K562 (cell line): ENCODE results near the gene FMO1. TPM values are rescaled to one million over a fixed set of nuclear protein-coding genes. Genes with fewer than 3 reads are reported as not detected.

ENCODE experiments used
- ATAC-seq: fragments of 200-7000 bp; cut with Tn5 transposase; 3 replicates; pipeline ENCODE4 v1.9.1; 2020; ENCODE audit warnings: moderate library complexity
- BruUV-seq: library from RNA; stranded (reverse); fragments of 400-500 nt; replicated peaks from 2 replicates; lab custom pipeline; 2021; lab: Mats Ljungman, UMichigan
- CTCF ChIA-PET: fragments of 300-600 bp; formaldehyde crosslinking; extraction: SDS; loops from one replicate; lab custom pipeline; 2021; ENCODE audit warnings: low intra/inter-chr PET ratio; lab: Yijun Ruan, JAX
- POLR2A ChIA-PET: fragments of 300-600, 350-650 bp; sonication (Branson Sonifier 250); formaldehyde crosslinking; extraction: SDS; loops from one replicate; lab custom pipeline; 2021; ENCODE audit warnings: antibody characterized with exemption, inconsistent platforms; lab: Yijun Ruan, JAX
- DNase-seq, 4 experiments: peaks; one replicate each; pipeline versions ENCODE4 v3.0.0 to v3.0.0-alpha.2; 2011 to 2018; ENCODE audit warnings: low spot score in 3 of 4, mixed read lengths in 3 of 4; ENCODE audit errors: extremely low read depth in 1 of 4
- FAIRE-seq: peaks from 2 replicates; lab custom pipeline; 2011; peaks lifted over from hg19 to GRCh38; lab: Jason Lieb, UNC
- H2AFZ ChIP-seq: 2 replicates; pipeline ENCODE4 v1.6.0; 2011; ENCODE audit warnings: low read depth, low read length, control low read depth, inconsistent platforms
- H3K27ac ChIP-seq: fragments of 200-600 bp; 3 replicates; pipeline ENCODE4 v1.8.0; 2011; ENCODE audit warnings: low read depth, mild to moderate bottlenecking, control low read depth, inconsistent platforms, low read length, moderate library complexity, mixed read lengths; ENCODE audit errors: extremely low read depth
- H3K27me3 ChIP-seq, 2 experiments: fragments of 300-600 bp in 1 of 2; 2 replicates in 1 of 2; 3 replicates in 1 of 2; pipeline versions ENCODE4 v1.6.0 to v1.8.0; 2011; ENCODE audit warnings: inconsistent platforms in 2 of 2, low read length in 2 of 2, mild to moderate bottlenecking in 1 of 2, mixed read lengths in 1 of 2, moderate library complexity in 1 of 2; ENCODE audit not compliant: control insufficient read depth in 2 of 2, insufficient read depth in 2 of 2
- H3K36me3 ChIP-seq: fragments of 300-600 bp; 3 replicates; pipeline ENCODE4 v1.8.0; 2011; ENCODE audit warnings: mild to moderate bottlenecking, low read length, inconsistent platforms; ENCODE audit not compliant: control insufficient read depth, insufficient read depth
- H3K4me1 ChIP-seq, 2 experiments: fragments of 200-600 bp in 1 of 2; replicated peaks in 1 of 2; 2 replicates in 1 of 2; 3 replicates in 1 of 2; pipeline versions ENCODE4 v1.5.1 to v1.8.0; 2011; ENCODE audit warnings: inconsistent platforms in 2 of 2, low read length in 2 of 2, mild to moderate bottlenecking in 1 of 2, mixed read lengths in 1 of 2, moderate library complexity in 1 of 2; ENCODE audit not compliant: control insufficient read depth in 2 of 2, insufficient read depth in 2 of 2
- H3K4me2 ChIP-seq: 2 replicates; pipeline ENCODE4 v1.6.1; 2011; ENCODE audit warnings: low read length, control low read depth, inconsistent platforms, mixed read lengths; ENCODE audit not compliant: insufficient read depth
- H3K4me3 ChIP-seq: fragments of 200-600 bp; sonication (generic), shearing (Covaris generic); 2 replicates; pipeline ENCODE4 v1.5.1; 2016; ENCODE audit warnings: control low read depth, inconsistent platforms
- H3K79me2 ChIP-seq: fragments of 200-600 bp; 3 replicates; pipeline ENCODE4 v1.8.0; 2011; ENCODE audit warnings: low read length, inconsistent platforms; ENCODE audit not compliant: control insufficient read depth, insufficient read depth
- H3K9ac ChIP-seq, 2 experiments: 2 replicates each; pipeline versions ENCODE4 v1.6.0 to v1.6.1; 2011; ENCODE audit warnings: low read depth in 2 of 2, low read length in 2 of 2, control low read depth in 1 of 2, inconsistent platforms in 1 of 2, mild to moderate bottlenecking in 1 of 2, mixed read lengths in 1 of 2; ENCODE audit not compliant: insufficient read depth in 1 of 2
- H3K9me1 ChIP-seq: one replicate; pipeline ENCODE4 v1.6.0; 2011; ENCODE audit warnings: inconsistent platforms, mild to moderate bottlenecking, low read length, moderate library complexity; ENCODE audit not compliant: control insufficient read depth, insufficient read depth
- H3K9me3 ChIP-seq: replicated peaks from 2 replicates; pipeline ENCODE4 v1.5.1; 2011; ENCODE audit warnings: low read depth, low read length, inconsistent platforms; ENCODE audit not compliant: control insufficient read depth, insufficient read depth
- H4K20me1 ChIP-seq: replicated peaks from 2 replicates; pipeline ENCODE4 v1.6.1; 2011; ENCODE audit warnings: low read length, inconsistent platforms, mixed read lengths; ENCODE audit not compliant: control insufficient read depth, insufficient read depth
- CREB1 ChIP-seq, 2 experiments: sonication (generic) in 1 of 2; formaldehyde crosslinking in 1 of 2; IDR thresholded peaks; 2 replicates each; pipeline versions ENCODE4 v1.6.1 to v1.8.0; 2012 to 2022; ENCODE audit warnings: inconsistent platforms in 1 of 2, mild to moderate bottlenecking in 1 of 2, missing genetic modification reagents in 1 of 2, moderate library complexity in 1 of 2
- ERF ChIP-seq: fragments of 450-650 bp; formaldehyde crosslinking; IDR thresholded peaks from 2 replicates; pipeline ENCODE4 v1.4.0; 2020; ENCODE audit warnings: mild to moderate bottlenecking, mixed read lengths
- FOXA1 ChIP-seq: fragments of 450-650 bp; IDR thresholded peaks from 2 replicates; pipeline ENCODE4 v1.6.1; 2016; ENCODE audit warnings: mild to moderate bottlenecking, borderline replicate concordance
- NRF1 ChIP-seq, 2 experiments: fragments of 450-650 bp; IDR thresholded peaks in 1 of 2; conservative IDR thresholded peaks in 1 of 2; 2 replicates each; pipeline ENCODE4 v1.6.1; 2014; ENCODE audit warnings: mild to moderate bottlenecking in 2 of 2
- PTTG1 ChIP-seq: fragments of 450-650 bp; IDR thresholded peaks from 2 replicates; pipeline ENCODE4 v1.6.1; 2016; ENCODE audit warnings: low read depth, mild to moderate bottlenecking, missing genetic modification characterization, missing compliant biosample characterization
- SIN3A ChIP-seq, 2 experiments: fragments of 150-350 bp in 1 of 2; IDR thresholded peaks; 2 replicates each; pipeline ENCODE4 v1.6.1; 2011 to 2016; ENCODE audit warnings: borderline replicate concordance in 2 of 2, low read depth in 2 of 2, low read length in 2 of 2, mild to moderate bottlenecking in 2 of 2, moderate library complexity in 2 of 2; ENCODE audit not compliant: control insufficient read depth in 1 of 2
- TBP ChIP-seq: optimal IDR thresholded peaks from 2 replicates; pipeline ENCODE3; 2011; ENCODE audit warnings: low read depth, low read length, improper control_type of control experiment
- WHSC1 ChIP-seq: IDR thresholded peaks from one replicate; pipeline ENCODE4 v1.6.1; 2012; ENCODE audit warnings: low read length, control low read depth, inconsistent platforms
- ZEB2 ChIP-seq: fragments of 450-650 bp; IDR thresholded peaks from 2 replicates; pipeline ENCODE4 v1.6.1; 2016
- ZNF140 ChIP-seq: fragments of 250-450 bp; sonication (Bioruptor Pico); IDR thresholded peaks from 2 replicates; pipeline ENCODE4 v1.8.0; 2021; ENCODE audit warnings: moderate library complexity, mild to moderate bottlenecking, inconsistent platforms
- ZNF197 ChIP-seq: fragments of 200-800 bp; sonication (Bioruptor generic); IDR thresholded peaks from 2 replicates; pipeline ENCODE4 v1.6.1; 2016; ENCODE audit warnings: low read depth, missing genetic modification characterization, missing compliant biosample characterization
- ZNF232 ChIP-seq: sonication (generic); formaldehyde crosslinking; IDR thresholded peaks from 2 replicates; pipeline ENCODE4 v1.8.0; 2022; ENCODE audit warnings: mild to moderate bottlenecking, missing genetic modification reagents
- ZNF668 ChIP-seq: fragments of 250-450 bp; sonication (Bioruptor Pico); IDR thresholded peaks from 2 replicates; pipeline ENCODE4 v1.8.0; 2022; ENCODE audit warnings: mild to moderate bottlenecking, inconsistent platforms
- WGBS: fragments of 100-300 bp; shearing (Covaris generic); methylation state at CpG from one replicate; pipeline ENCODE4 v1.1.6; 2016; ENCODE audit warnings: low coverage, mixed read lengths; ENCODE audit not compliant: insufficient coverage; ENCODE audit errors: missing lambda C conversion rate; 5-methylcytosine and 5-hydroxymethylcytosine counted together
- in situ Hi-C: fragments of 300-500 bp; cut with MboI; formaldehyde crosslinking; loops from 4 replicates; pipeline ENCODE4 v1.15.0; 2018; ENCODE audit warnings: inconsistent platforms, mixed read lengths
- intact Hi-C: fragments of 100-400 bp; cut with micrococcal nuclease; formaldehyde crosslinking; loops from 2 replicates; pipeline ENCODE4 v1.14.2; 2022
- polyA plus RNA-seq, 8 experiments: library from polyadenylated mRNA; depleted of rRNA in 4 of 8; stranded (reverse) in 5 of 8; unstranded in 3 of 8; fragments of >200 nt; fragmentation: Nextera tagmentation in 2 of 8; fragmentation: Illumina TruSeq in 1 of 8; extraction: Ambion mirVana in 2 of 8; extraction: Trizol in 1 of 8; gene quantifications; 2 replicates each; pipeline versions ENCODE4 v1.2.1 to v1.2.3, GENCODE V29; 2011 to 2014; ENCODE audit warnings: inconsistent platforms in 1 of 8, missing spikeins in 1 of 8
- total RNA-seq, 7 experiments: library from RNA; depleted of rRNA in 6 of 7; stranded (reverse); fragments of >200 nt in 6 of 7; fragmentation: Illumina TruSeq in 2 of 7; extraction: Trizol in 2 of 7; gene quantifications; 2 replicates each; pipeline versions ENCODE4 v1.2.1 to v1.2.3, GENCODE V29; 2011 to 2021; ENCODE audit warnings: low replicate concordance in 1 of 7
- TF ChIP-seq, protein P1 (sequence below): sonication (generic); formaldehyde crosslinking; IDR thresholded peaks from 2 replicates; pipeline ENCODE4 v1.8.0; 2022; ENCODE audit warnings: mild to moderate bottlenecking, missing genetic modification reagents
- TF ChIP-seq, protein P2 (sequence below): sonication (generic); formaldehyde crosslinking; IDR thresholded peaks from 2 replicates; pipeline ENCODE4 v1.8.1; 2023; ENCODE audit warnings: missing genetic modification reagents, mild to moderate bottlenecking, borderline replicate concordance

The FMO1 gene
- total and polyA plus RNA-seq, 9 of the 15 experiments (the other 6 are each of a cell fraction or from before 2014, with no cell fraction given) = not detected

GRCh38 chr1:171250263-171250662 is 2.0 kb downstream of the FMO1 start:
- DNase-seq = no peak
- H3K9me1 ChIP-seq = no peaks in the 10 kb centered on the region
- H2AFZ ChIP-seq = no peak overlapping the region
- peaks cover 0 to 3% of the 10 kb centered on the region in 2 experiments; a peak in 1 of 5 replicates for H3K4me1 ChIP-seq
- BruUV-seq = no TSS peak
- FAIRE-seq = peak; percentile 11
- in situ Hi-C loops = no loop called here
- no peak for ATAC-seq
- TF ChIP-seq CREB1 (IDR thresholded peaks at IDR 0.05) = no peak
- TF ChIP-seq CREB1 (CRISPR knock-in tag; IDR thresholded peaks at IDR 0.05) = no peak
- no peak for TF ChIP-seq ERF (CRISPR knock-in tag)
- no peak for TF ChIP-seq SIN3A (IDR thresholded peaks at IDR 0.05; ENCODE audit: borderline replicate concordance in 2 of 2, control insufficient read depth in 1 of 2, low read depth in 2 of 2, low read length in 2 of 2)
- no peak for TF ChIP-seq ZNF668 (CRISPR knock-in tag)
- no peak for TF ChIP-seq PTTG1 (tag)
- no peak for TF ChIP-seq NRF1 (conservative IDR thresholded peaks at IDR 0.05 in 1 of 2, IDR thresholded peaks at IDR 0.05 in 1 of 2)
- TF ChIP-seq TBP = no peak
- no peak for TF ChIP-seq WHSC1
- no peak for TF ChIP-seq ZNF232 (CRISPR knock-in tag)
- TF ChIP-seq, protein P1, sequence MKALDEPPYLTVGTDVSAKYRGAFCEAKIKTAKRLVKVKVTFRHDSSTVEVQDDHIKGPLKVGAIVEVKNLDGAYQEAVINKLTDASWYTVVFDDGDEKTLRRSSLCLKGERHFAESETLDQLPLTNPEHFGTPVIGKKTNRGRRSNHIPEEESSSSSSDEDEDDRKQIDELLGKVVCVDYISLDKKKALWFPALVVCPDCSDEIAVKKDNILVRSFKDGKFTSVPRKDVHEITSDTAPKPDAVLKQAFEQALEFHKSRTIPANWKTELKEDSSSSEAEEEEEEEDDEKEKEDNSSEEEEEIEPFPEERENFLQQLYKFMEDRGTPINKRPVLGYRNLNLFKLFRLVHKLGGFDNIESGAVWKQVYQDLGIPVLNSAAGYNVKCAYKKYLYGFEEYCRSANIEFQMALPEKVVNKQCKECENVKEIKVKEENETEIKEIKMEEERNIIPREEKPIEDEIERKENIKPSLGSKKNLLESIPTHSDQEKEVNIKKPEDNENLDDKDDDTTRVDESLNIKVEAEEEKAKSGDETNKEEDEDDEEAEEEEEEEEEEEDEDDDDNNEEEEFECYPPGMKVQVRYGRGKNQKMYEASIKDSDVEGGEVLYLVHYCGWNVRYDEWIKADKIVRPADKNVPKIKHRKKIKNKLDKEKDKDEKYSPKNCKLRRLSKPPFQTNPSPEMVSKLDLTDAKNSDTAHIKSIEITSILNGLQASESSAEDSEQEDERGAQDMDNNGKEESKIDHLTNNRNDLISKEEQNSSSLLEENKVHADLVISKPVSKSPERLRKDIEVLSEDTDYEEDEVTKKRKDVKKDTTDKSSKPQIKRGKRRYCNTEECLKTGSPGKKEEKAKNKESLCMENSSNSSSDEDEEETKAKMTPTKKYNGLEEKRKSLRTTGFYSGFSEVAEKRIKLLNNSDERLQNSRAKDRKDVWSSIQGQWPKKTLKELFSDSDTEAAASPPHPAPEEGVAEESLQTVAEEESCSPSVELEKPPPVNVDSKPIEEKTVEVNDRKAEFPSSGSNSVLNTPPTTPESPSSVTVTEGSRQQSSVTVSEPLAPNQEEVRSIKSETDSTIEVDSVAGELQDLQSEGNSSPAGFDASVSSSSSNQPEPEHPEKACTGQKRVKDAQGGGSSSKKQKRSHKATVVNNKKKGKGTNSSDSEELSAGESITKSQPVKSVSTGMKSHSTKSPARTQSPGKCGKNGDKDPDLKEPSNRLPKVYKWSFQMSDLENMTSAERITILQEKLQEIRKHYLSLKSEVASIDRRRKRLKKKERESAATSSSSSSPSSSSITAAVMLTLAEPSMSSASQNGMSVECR (CRISPR knock-in tag) = no peak
- TF ChIP-seq ZEB2 = no peak
- TF ChIP-seq, protein P2, sequence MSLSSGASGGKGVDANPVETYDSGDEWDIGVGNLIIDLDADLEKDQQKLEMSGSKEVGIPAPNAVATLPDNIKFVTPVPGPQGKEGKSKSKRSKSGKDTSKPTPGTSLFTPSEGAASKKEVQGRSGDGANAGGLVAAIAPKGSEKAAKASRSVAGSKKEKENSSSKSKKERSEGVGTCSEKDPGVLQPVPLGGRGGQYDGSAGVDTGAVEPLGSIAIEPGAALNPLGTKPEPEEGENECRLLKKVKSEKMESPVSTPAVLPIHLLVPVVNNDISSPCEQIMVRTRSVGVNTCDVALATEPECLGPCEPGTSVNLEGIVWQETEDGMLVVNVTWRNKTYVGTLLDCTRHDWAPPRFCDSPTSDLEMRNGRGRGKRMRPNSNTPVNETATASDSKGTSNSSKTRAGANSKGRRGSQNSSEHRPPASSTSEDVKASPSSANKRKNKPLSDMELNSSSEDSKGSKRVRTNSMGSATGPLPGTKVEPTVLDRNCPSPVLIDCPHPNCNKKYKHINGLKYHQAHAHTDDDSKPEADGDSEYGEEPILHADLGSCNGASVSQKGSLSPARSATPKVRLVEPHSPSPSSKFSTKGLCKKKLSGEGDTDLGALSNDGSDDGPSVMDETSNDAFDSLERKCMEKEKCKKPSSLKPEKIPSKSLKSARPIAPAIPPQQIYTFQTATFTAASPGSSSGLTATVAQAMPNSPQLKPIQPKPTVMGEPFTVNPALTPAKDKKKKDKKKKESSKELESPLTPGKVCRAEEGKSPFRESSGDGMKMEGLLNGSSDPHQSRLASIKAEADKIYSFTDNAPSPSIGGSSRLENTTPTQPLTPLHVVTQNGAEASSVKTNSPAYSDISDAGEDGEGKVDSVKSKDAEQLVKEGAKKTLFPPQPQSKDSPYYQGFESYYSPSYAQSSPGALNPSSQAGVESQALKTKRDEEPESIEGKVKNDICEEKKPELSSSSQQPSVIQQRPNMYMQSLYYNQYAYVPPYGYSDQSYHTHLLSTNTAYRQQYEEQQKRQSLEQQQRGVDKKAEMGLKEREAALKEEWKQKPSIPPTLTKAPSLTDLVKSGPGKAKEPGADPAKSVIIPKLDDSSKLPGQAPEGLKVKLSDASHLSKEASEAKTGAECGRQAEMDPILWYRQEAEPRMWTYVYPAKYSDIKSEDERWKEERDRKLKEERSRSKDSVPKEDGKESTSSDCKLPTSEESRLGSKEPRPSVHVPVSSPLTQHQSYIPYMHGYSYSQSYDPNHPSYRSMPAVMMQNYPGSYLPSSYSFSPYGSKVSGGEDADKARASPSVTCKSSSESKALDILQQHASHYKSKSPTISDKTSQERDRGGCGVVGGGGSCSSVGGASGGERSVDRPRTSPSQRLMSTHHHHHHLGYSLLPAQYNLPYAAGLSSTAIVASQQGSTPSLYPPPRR (CRISPR knock-in tag) = no peak
- no peak for TF ChIP-seq ZNF197 (CRISPR knock-in tag)
- no peak for TF ChIP-seq ZNF140 (CRISPR knock-in tag)
- no peak for TF ChIP-seq FOXA1
- no peak overlapping the region for H3K4me2 ChIP-seq
- no peak overlapping the region for H3K9ac ChIP-seq
- peaks cover 4 to 10% of the 10 kb centered on the region in 2 experiments; a peak in 2 of 5 replicates for H3K27me3 ChIP-seq
- no peaks in the 10 kb centered on the region for H3K9me3 ChIP-seq
- H4K20me1 ChIP-seq = no peaks in the 10 kb centered on the region
- CTCF ChIA-PET = no interaction called here
- POLR2A ChIA-PET = no interaction called here
- 3% methylated on average over 3 of the region's 3 CpGs for WGBS
- H3K4me3 ChIP-seq = no peak overlapping the region
- no peaks in the 10 kb centered on the region for H3K79me2 ChIP-seq
- intact Hi-C loops = no loop called here
- H3K27ac ChIP-seq = no peak overlapping the region
- no peaks in the 10 kb centered on the region for H3K36me3 ChIP-seq
